ENCODE results near the gene LLCFC1.

- TF ChIP-seq GATA2 (IDR thresholded peaks at IDR 0.05; ENCODE audit: low read depth, low read length) (no peak), GATA3 (IDR thresholded peaks at IDR 0.05; ENCODE audit: low read depth, low read length) (no peak)
Measured at GRCh38 chr7:142897691-142898090, 41.6 kb upstream of the LLCFC1 start.

All from SH-SY5Y (cell line).